K562 (cell line): Measurements from ENCODE around the gene LIFR. TPM values are rescaled to one million over a fixed set of nuclear protein-coding genes. Genes with fewer than 3 reads are reported as not detected.

Experiments used
- ATAC-seq: fragments of 200-7000 bp; cut with Tn5 transposase; 3 replicates; pipeline ENCODE4 v1.9.1; 2020; ENCODE audit warnings: moderate library complexity
- BruUV-seq: library from RNA; stranded (reverse); fragments of 400-500 nt; replicated peaks from 2 replicates; lab custom pipeline; 2021; lab: Mats Ljungman, UMichigan
- CTCF ChIA-PET: fragments of 300-600 bp; formaldehyde crosslinking; extraction: SDS; loops from one replicate; lab custom pipeline; 2021; ENCODE audit warnings: low intra/inter-chr PET ratio; lab: Yijun Ruan, JAX
- POLR2A ChIA-PET: fragments of 300-600, 350-650 bp; sonication (Branson Sonifier 250); formaldehyde crosslinking; extraction: SDS; loops from one replicate; lab custom pipeline; 2021; ENCODE audit warnings: antibody characterized with exemption, inconsistent platforms; lab: Yijun Ruan, JAX
- DNase-seq, 4 experiments: peaks; one replicate each; pipeline versions ENCODE4 v3.0.0 to v3.0.0-alpha.2; 2011 to 2018; ENCODE audit warnings: low spot score in 3 of 4, mixed read lengths in 3 of 4; ENCODE audit errors: extremely low read depth in 1 of 4
- FAIRE-seq: peaks from 2 replicates; lab custom pipeline; 2011; peaks lifted over from hg19 to GRCh38; lab: Jason Lieb, UNC
- H2AFZ ChIP-seq: 2 replicates; pipeline ENCODE4 v1.6.0; 2011; ENCODE audit warnings: low read depth, low read length, control low read depth, inconsistent platforms
- H3K27ac ChIP-seq: fragments of 200-600 bp; 3 replicates; pipeline ENCODE4 v1.8.0; 2011; ENCODE audit warnings: low read depth, mild to moderate bottlenecking, control low read depth, inconsistent platforms, low read length, moderate library complexity, mixed read lengths; ENCODE audit errors: extremely low read depth
- H3K27me3 ChIP-seq, 2 experiments: fragments of 300-600 bp in 1 of 2; 2 replicates in 1 of 2; 3 replicates in 1 of 2; pipeline versions ENCODE4 v1.6.0 to v1.8.0; 2011; ENCODE audit warnings: inconsistent platforms in 2 of 2, low read length in 2 of 2, mild to moderate bottlenecking in 1 of 2, mixed read lengths in 1 of 2, moderate library complexity in 1 of 2; ENCODE audit not compliant: control insufficient read depth in 2 of 2, insufficient read depth in 2 of 2
- H3K36me3 ChIP-seq: fragments of 300-600 bp; 3 replicates; pipeline ENCODE4 v1.8.0; 2011; ENCODE audit warnings: mild to moderate bottlenecking, low read length, inconsistent platforms; ENCODE audit not compliant: control insufficient read depth, insufficient read depth
- H3K4me1 ChIP-seq, 2 experiments: fragments of 200-600 bp in 1 of 2; replicated peaks in 1 of 2; 2 replicates in 1 of 2; 3 replicates in 1 of 2; pipeline versions ENCODE4 v1.5.1 to v1.8.0; 2011; ENCODE audit warnings: inconsistent platforms in 2 of 2, low read length in 2 of 2, mild to moderate bottlenecking in 1 of 2, mixed read lengths in 1 of 2, moderate library complexity in 1 of 2; ENCODE audit not compliant: control insufficient read depth in 2 of 2, insufficient read depth in 2 of 2
- H3K4me2 ChIP-seq: 2 replicates; pipeline ENCODE4 v1.6.1; 2011; ENCODE audit warnings: low read length, control low read depth, inconsistent platforms, mixed read lengths; ENCODE audit not compliant: insufficient read depth
- H3K4me3 ChIP-seq: fragments of 200-600 bp; sonication (generic), shearing (Covaris generic); 2 replicates; pipeline ENCODE4 v1.5.1; 2016; ENCODE audit warnings: control low read depth, inconsistent platforms
- H3K79me2 ChIP-seq: fragments of 200-600 bp; 3 replicates; pipeline ENCODE4 v1.8.0; 2011; ENCODE audit warnings: low read length, inconsistent platforms; ENCODE audit not compliant: control insufficient read depth, insufficient read depth
- H3K9ac ChIP-seq, 2 experiments: 2 replicates each; pipeline versions ENCODE4 v1.6.0 to v1.6.1; 2011; ENCODE audit warnings: low read depth in 2 of 2, low read length in 2 of 2, control low read depth in 1 of 2, inconsistent platforms in 1 of 2, mild to moderate bottlenecking in 1 of 2, mixed read lengths in 1 of 2; ENCODE audit not compliant: insufficient read depth in 1 of 2
- H3K9me1 ChIP-seq: one replicate; pipeline ENCODE4 v1.6.0; 2011; ENCODE audit warnings: inconsistent platforms, mild to moderate bottlenecking, low read length, moderate library complexity; ENCODE audit not compliant: control insufficient read depth, insufficient read depth
- H3K9me3 ChIP-seq: replicated peaks from 2 replicates; pipeline ENCODE4 v1.5.1; 2011; ENCODE audit warnings: low read depth, low read length, inconsistent platforms; ENCODE audit not compliant: control insufficient read depth, insufficient read depth
- H4K20me1 ChIP-seq: replicated peaks from 2 replicates; pipeline ENCODE4 v1.6.1; 2011; ENCODE audit warnings: low read length, inconsistent platforms, mixed read lengths; ENCODE audit not compliant: control insufficient read depth, insufficient read depth
- CBFA2T3 ChIP-seq: fragments of 450-650 bp; IDR thresholded peaks from 2 replicates; pipeline ENCODE4 v1.6.1; 2017
- ELF1 ChIP-seq: fragments of 200-800 bp; sonication (Bioruptor generic); IDR thresholded peaks from 2 replicates; pipeline ENCODE4 v1.6.1; 2016; ENCODE audit warnings: missing genetic modification characterization, missing compliant biosample characterization
- EP300 ChIP-seq: IDR thresholded peaks from 2 replicates; pipeline ENCODE4 v1.6.1; 2012; ENCODE audit warnings: low read length, improper control_type of control experiment
- GATAD2A ChIP-seq: fragments of 450-650 bp; IDR thresholded peaks from 2 replicates; pipeline ENCODE4 v1.6.1; 2017
- RHOXF2B ChIP-seq: fragments of 250-450 bp; sonication (Bioruptor Pico); conservative IDR thresholded peaks from 2 replicates; pipeline ENCODE4 v1.5.1; 2021
- YBX1 ChIP-seq: fragments of 450-650 bp; IDR thresholded peaks from 2 replicates; pipeline ENCODE4 v1.7.1; 2016; ENCODE audit warnings: mild to moderate bottlenecking
- ZNF133 ChIP-seq: fragments of 250-450 bp; sonication (Bioruptor Pico); IDR thresholded peaks from 2 replicates; pipeline ENCODE4 v1.4.0; 2020; ENCODE audit warnings: mild to moderate bottlenecking
- WGBS: fragments of 100-300 bp; shearing (Covaris generic); methylation state at CpG from one replicate; pipeline ENCODE4 v1.1.6; 2016; ENCODE audit warnings: low coverage, mixed read lengths; ENCODE audit not compliant: insufficient coverage; ENCODE audit errors: missing lambda C conversion rate; 5-methylcytosine and 5-hydroxymethylcytosine counted together
- in situ Hi-C: fragments of 300-500 bp; cut with MboI; formaldehyde crosslinking; loops from 4 replicates; pipeline ENCODE4 v1.15.0; 2018; ENCODE audit warnings: inconsistent platforms, mixed read lengths
- intact Hi-C: fragments of 100-400 bp; cut with micrococcal nuclease; formaldehyde crosslinking; loops from 2 replicates; pipeline ENCODE4 v1.14.2; 2022
- polyA plus RNA-seq, 8 experiments: library from polyadenylated mRNA; depleted of rRNA in 4 of 8; stranded (reverse) in 5 of 8; unstranded in 3 of 8; fragments of >200 nt; fragmentation: Nextera tagmentation in 2 of 8; fragmentation: Illumina TruSeq in 1 of 8; extraction: Ambion mirVana in 2 of 8; extraction: Trizol in 1 of 8; gene quantifications; 2 replicates each; pipeline versions ENCODE4 v1.2.1 to v1.2.3, GENCODE V29; 2011 to 2014; ENCODE audit warnings: inconsistent platforms in 1 of 8, missing spikeins in 1 of 8
- total RNA-seq, 7 experiments: library from RNA; depleted of rRNA in 6 of 7; stranded (reverse); fragments of >200 nt in 6 of 7; fragmentation: Illumina TruSeq in 2 of 7; extraction: Trizol in 2 of 7; gene quantifications; 2 replicates each; pipeline versions ENCODE4 v1.2.1 to v1.2.3, GENCODE V29; 2011 to 2021; ENCODE audit warnings: low replicate concordance in 1 of 7
- TF ChIP-seq, protein P1 (sequence below): sonication (generic); formaldehyde crosslinking; IDR thresholded peaks from 2 replicates; pipeline ENCODE4 v1.8.1; 2023; ENCODE audit warnings: missing genetic modification reagents, mild to moderate bottlenecking, borderline replicate concordance
- TF ChIP-seq, protein P2 (sequence below): sonication (generic); formaldehyde crosslinking; IDR thresholded peaks from 2 replicates; pipeline ENCODE4 v1.4.0; 2020; ENCODE audit warnings: mild to moderate bottlenecking, missing genetic modification reagents

Gene LIFR
- total and polyA plus RNA-seq, 9 of the 15 experiments (the other 6 are each of a cell fraction or from before 2014, with no cell fraction given) = 0.43 to 5.7 (median 3.3) TPM

GRCh38 chr5:38593959-38594358 lies 37.5 kb upstream of the LIFR start:
- H3K9ac ChIP-seq = no peak overlapping the region
- in situ Hi-C loops = no loop called here
- ChIA-PET CTCF (no interaction called here), POLR2A (interaction anchor here (1.3 to 2.4 kb wide), 3 partner anchors 13 to 15 kb away, joined by 4 to 7 read pairs (median 5); no protein-coding TSS in a partner anchor)
- H4K20me1 ChIP-seq = no peaks in the 10 kb centered on the region
- no peaks in the 10 kb centered on the region for H3K36me3 ChIP-seq
- no peak overlapping the region for H3K4me3 ChIP-seq
- H3K27me3 ChIP-seq = peaks cover 0 to 3% of the 10 kb centered on the region in 2 experiments; a peak in 2 of 5 replicates
- TF ChIP-seq CBFA2T3 (no peak), EP300 (no peak), GATAD2A (no peak), YBX1 (no peak), ZNF133 (CRISPR knock-in tag) (no peak), RHOXF2B (CRISPR knock-in tag) (no peak), ELF1 (no peak)
- TF ChIP-seq, protein P1, sequence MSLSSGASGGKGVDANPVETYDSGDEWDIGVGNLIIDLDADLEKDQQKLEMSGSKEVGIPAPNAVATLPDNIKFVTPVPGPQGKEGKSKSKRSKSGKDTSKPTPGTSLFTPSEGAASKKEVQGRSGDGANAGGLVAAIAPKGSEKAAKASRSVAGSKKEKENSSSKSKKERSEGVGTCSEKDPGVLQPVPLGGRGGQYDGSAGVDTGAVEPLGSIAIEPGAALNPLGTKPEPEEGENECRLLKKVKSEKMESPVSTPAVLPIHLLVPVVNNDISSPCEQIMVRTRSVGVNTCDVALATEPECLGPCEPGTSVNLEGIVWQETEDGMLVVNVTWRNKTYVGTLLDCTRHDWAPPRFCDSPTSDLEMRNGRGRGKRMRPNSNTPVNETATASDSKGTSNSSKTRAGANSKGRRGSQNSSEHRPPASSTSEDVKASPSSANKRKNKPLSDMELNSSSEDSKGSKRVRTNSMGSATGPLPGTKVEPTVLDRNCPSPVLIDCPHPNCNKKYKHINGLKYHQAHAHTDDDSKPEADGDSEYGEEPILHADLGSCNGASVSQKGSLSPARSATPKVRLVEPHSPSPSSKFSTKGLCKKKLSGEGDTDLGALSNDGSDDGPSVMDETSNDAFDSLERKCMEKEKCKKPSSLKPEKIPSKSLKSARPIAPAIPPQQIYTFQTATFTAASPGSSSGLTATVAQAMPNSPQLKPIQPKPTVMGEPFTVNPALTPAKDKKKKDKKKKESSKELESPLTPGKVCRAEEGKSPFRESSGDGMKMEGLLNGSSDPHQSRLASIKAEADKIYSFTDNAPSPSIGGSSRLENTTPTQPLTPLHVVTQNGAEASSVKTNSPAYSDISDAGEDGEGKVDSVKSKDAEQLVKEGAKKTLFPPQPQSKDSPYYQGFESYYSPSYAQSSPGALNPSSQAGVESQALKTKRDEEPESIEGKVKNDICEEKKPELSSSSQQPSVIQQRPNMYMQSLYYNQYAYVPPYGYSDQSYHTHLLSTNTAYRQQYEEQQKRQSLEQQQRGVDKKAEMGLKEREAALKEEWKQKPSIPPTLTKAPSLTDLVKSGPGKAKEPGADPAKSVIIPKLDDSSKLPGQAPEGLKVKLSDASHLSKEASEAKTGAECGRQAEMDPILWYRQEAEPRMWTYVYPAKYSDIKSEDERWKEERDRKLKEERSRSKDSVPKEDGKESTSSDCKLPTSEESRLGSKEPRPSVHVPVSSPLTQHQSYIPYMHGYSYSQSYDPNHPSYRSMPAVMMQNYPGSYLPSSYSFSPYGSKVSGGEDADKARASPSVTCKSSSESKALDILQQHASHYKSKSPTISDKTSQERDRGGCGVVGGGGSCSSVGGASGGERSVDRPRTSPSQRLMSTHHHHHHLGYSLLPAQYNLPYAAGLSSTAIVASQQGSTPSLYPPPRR (CRISPR knock-in tag) = no peak
- TF ChIP-seq, protein P2, sequence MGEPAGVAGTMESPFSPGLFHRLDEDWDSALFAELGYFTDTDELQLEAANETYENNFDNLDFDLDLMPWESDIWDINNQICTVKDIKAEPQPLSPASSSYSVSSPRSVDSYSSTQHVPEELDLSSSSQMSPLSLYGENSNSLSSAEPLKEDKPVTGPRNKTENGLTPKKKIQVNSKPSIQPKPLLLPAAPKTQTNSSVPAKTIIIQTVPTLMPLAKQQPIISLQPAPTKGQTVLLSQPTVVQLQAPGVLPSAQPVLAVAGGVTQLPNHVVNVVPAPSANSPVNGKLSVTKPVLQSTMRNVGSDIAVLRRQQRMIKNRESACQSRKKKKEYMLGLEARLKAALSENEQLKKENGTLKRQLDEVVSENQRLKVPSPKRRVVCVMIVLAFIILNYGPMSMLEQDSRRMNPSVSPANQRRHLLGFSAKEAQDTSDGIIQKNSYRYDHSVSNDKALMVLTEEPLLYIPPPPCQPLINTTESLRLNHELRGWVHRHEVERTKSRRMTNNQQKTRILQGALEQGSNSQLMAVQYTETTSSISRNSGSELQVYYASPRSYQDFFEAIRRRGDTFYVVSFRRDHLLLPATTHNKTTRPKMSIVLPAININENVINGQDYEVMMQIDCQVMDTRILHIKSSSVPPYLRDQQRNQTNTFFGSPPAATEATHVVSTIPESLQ = no peak
- no peak overlapping the region for H2AFZ ChIP-seq
- no peaks in the 10 kb centered on the region for H3K79me2 ChIP-seq
- intact Hi-C loops = no loop called here
- H3K4me2 ChIP-seq = no peak overlapping the region
- 11% methylated on average over 7 of the region's 7 CpGs for WGBS
- no peak for DNase-seq
- H3K9me3 ChIP-seq = no peaks in the 10 kb centered on the region
- H3K9me1 ChIP-seq = no peaks in the 10 kb centered on the region
- no TSS peak for BruUV-seq
- H3K27ac ChIP-seq = no peak overlapping the region
- ATAC-seq = no peak
- FAIRE-seq = no peak
- no peaks in the 10 kb centered on the region for H3K4me1 ChIP-seq
